ENCODE results near the gene GULP1.

- TF ChIP-seq ZFP3 (CRISPR knock-in tag; IDR thresholded peaks at IDR 0.05) (no peak), ZNF70 (CRISPR knock-in tag; IDR thresholded peaks at IDR 0.05) (no peak), ARNTL (CRISPR knock-in tag; IDR thresholded peaks at IDR 0.05; ENCODE audit: borderline replicate concordance, low read depth) (no peak), SNAI2 (CRISPR knock-in tag; IDR thresholded peaks at IDR 0.05) (no peak), GLIS3 (CRISPR knock-in tag; IDR thresholded peaks at IDR 0.05) (no peak), CREB5 (CRISPR knock-in tag; IDR thresholded peaks at IDR 0.05; ENCODE audit: low read depth) (no peak), ZC3H10 (CRISPR knock-in tag; IDR thresholded peaks at IDR 0.05) (no peak), ZNF8 (CRISPR knock-in tag; IDR thresholded peaks at IDR 0.05) (no peak), PPARA (CRISPR knock-in tag; IDR thresholded peaks at IDR 0.05; ENCODE audit: borderline replicate concordance) (no peak), RARB (CRISPR knock-in tag; IDR thresholded peaks at IDR 0.05) (no peak), TOX (CRISPR knock-in tag; IDR thresholded peaks at IDR 0.05; ENCODE audit: borderline replicate concordance) (no peak), ISL1 (CRISPR knock-in tag; IDR thresholded peaks at IDR 0.05) (no peak)
- TF ChIP-seq, protein P1, sequence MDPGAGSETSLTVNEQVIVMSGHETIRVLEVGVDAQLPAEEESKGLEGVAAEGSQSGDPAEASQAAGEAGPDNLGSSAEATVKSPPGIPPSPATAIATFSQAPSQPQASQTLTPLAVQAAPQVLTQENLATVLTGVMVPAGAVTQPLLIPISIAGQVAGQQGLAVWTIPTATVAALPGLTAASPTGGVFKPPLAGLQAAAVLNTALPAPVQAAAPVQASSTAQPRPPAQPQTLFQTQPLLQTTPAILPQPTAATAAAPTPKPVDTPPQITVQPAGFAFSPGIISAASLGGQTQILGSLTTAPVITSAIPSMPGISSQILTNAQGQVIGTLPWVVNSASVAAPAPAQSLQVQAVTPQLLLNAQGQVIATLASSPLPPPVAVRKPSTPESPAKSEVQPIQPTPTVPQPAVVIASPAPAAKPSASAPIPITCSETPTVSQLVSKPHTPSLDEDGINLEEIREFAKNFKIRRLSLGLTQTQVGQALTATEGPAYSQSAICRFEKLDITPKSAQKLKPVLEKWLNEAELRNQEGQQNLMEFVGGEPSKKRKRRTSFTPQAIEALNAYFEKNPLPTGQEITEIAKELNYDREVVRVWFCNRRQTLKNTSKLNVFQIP (CRISPR knock-in tag; IDR thresholded peaks at IDR 0.05; ENCODE audit: borderline replicate concordance, low read depth), result no peak
- TF ChIP-seq, protein P2, sequence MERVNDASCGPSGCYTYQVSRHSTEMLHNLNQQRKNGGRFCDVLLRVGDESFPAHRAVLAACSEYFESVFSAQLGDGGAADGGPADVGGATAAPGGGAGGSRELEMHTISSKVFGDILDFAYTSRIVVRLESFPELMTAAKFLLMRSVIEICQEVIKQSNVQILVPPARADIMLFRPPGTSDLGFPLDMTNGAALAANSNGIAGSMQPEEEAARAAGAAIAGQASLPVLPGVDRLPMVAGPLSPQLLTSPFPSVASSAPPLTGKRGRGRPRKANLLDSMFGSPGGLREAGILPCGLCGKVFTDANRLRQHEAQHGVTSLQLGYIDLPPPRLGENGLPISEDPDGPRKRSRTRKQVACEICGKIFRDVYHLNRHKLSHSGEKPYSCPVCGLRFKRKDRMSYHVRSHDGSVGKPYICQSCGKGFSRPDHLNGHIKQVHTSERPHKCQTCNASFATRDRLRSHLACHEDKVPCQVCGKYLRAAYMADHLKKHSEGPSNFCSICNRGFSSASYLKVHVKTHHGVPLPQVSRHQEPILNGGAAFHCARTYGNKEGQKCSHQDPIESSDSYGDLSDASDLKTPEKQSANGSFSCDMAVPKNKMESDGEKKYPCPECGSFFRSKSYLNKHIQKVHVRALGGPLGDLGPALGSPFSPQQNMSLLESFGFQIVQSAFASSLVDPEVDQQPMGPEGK (CRISPR knock-in tag; IDR thresholded peaks at IDR 0.05; ENCODE audit: borderline replicate concordance), result no peak
These were observed 335.8 kb downstream of the GULP1 start for GRCh38 chr2:188627471-188627870.
